Mucosa of rectum (tissue), 2 donors: ENCODE measurements around the gene NPAS3.

Experiments used
- H3K27ac ChIP-seq, 2 donors: one replicate each; pipeline ENCODE4 v1.7.0; 2013; ENCODE audit warnings: inconsistent platforms in 2 of 2, low read depth in 2 of 2, low read length in 2 of 2
- H3K27me3 ChIP-seq, 2 donors: one replicate each; pipeline ENCODE4 v1.7.0; 2013; ENCODE audit warnings: low read length in 2 of 2; ENCODE audit not compliant: control insufficient read depth in 2 of 2, insufficient read depth in 2 of 2
- H3K36me3 ChIP-seq, 2 donors: one replicate each; pipeline ENCODE4 v1.7.0; 2013; ENCODE audit warnings: low read length in 2 of 2; ENCODE audit not compliant: control insufficient read depth in 2 of 2, insufficient read depth in 2 of 2
- H3K4me1 ChIP-seq, 2 donors: one replicate each; pipeline ENCODE4 v1.7.0; 2013; ENCODE audit warnings: low read length in 2 of 2, mild to moderate bottlenecking in 1 of 2; ENCODE audit not compliant: control insufficient read depth in 2 of 2, insufficient read depth in 2 of 2
- H3K4me3 ChIP-seq, 2 donors: one replicate each; pipeline ENCODE4 v1.7.0; 2013; ENCODE audit warnings: low read length in 2 of 2
- H3K9ac ChIP-seq, 2 donors: one replicate each; pipeline ENCODE4 v1.7.0; 2013; ENCODE audit warnings: low read length in 2 of 2, low read depth in 1 of 2, mild to moderate bottlenecking in 1 of 2
- H3K9me3 ChIP-seq, 2 donors: one replicate each; pipeline ENCODE4 v1.7.0; 2013; ENCODE audit warnings: low read length in 2 of 2; ENCODE audit not compliant: control insufficient read depth in 2 of 2
- donor health status: healthy.
- donor health status: Normal muscosa, but diverticular disease.

The NPAS3 gene

GRCh38 chr14:33634631-33635030 is 696.0 kb downstream of the NPAS3 start:
- Histone ChIP-seq H3K27ac (no peak overlapping the region), H3K9me3 (no peaks in the 10 kb centered on the region), H3K9ac (no peak overlapping the region), H3K36me3 (no peaks in the 10 kb centered on the region), H3K27me3 (no peaks in the 10 kb centered on the region), H3K4me3 (no peak overlapping the region), H3K4me1 (no peaks in the 10 kb centered on the region)

GRCh38 chr14:33636716-33637115 is 698.0 kb downstream of the NPAS3 start:
- Histone ChIP-seq H3K9ac (no peak overlapping the region), H3K36me3 (no peaks in the 10 kb centered on the region), H3K4me1 (no peaks in the 10 kb centered on the region), H3K9me3 (no peaks in the 10 kb centered on the region), H3K27ac (no peak overlapping the region), H3K4me3 (no peak overlapping the region), H3K27me3 (no peaks in the 10 kb centered on the region)

- no peak overlapping the region for H3K27ac ChIP-seq
- no peak overlapping the region for H3K9ac ChIP-seq
- H3K4me1 ChIP-seq = no peaks in the 10 kb centered on the region
- H3K4me3 ChIP-seq = no peak overlapping the region
- H3K9me3 ChIP-seq = no peaks in the 10 kb centered on the region
- no peaks in the 10 kb centered on the region for H3K27me3 ChIP-seq
- no peaks in the 10 kb centered on the region for H3K36me3 ChIP-seq
Measured at GRCh38 chr14:33642080-33642479, 703.4 kb downstream of the NPAS3 start.

- Histone ChIP-seq H3K27me3 (no peaks in the 10 kb centered on the region), H3K27ac (no peak overlapping the region), H3K9me3 (no peaks in the 10 kb centered on the region), H3K4me3 (no peak overlapping the region), H3K4me1 (no peaks in the 10 kb centered on the region), H3K9ac (no peak overlapping the region), H3K36me3 (no peaks in the 10 kb centered on the region)
Measured at GRCh38 chr14:33642691-33643244, 704.1 kb downstream of the NPAS3 start.

GRCh38 chr14:33643426-33644181 is 704.9 kb downstream of the NPAS3 start:
- H3K4me1 ChIP-seq = no peaks in the 10 kb centered on the region
- no peak overlapping the region for H3K9ac ChIP-seq
- no peaks in the 10 kb centered on the region for H3K27me3 ChIP-seq
- no peak overlapping the region for H3K27ac ChIP-seq
- H3K9me3 ChIP-seq = no peaks in the 10 kb centered on the region
- no peak overlapping the region for H3K4me3 ChIP-seq
- H3K36me3 ChIP-seq = no peaks in the 10 kb centered on the region

- H3K9ac ChIP-seq = no peak overlapping the region
- H3K36me3 ChIP-seq = no peaks in the 10 kb centered on the region
- no peak overlapping the region for H3K27ac ChIP-seq
- H3K9me3 ChIP-seq = no peaks in the 10 kb centered on the region
- no peaks in the 10 kb centered on the region for H3K27me3 ChIP-seq
- no peaks in the 10 kb centered on the region for H3K4me1 ChIP-seq
- H3K4me3 ChIP-seq = no peak overlapping the region
Measured at GRCh38 chr14:33646692-33647260, 708.1 kb downstream of the NPAS3 start.

GRCh38 chr14:33647385-33647786 is 708.7 kb downstream of the NPAS3 start:
- no peak overlapping the region for H3K27ac ChIP-seq
- H3K9ac ChIP-seq = no peak overlapping the region
- no peaks in the 10 kb centered on the region for H3K4me1 ChIP-seq
- no peak overlapping the region for H3K4me3 ChIP-seq
- H3K9me3 ChIP-seq = no peaks in the 10 kb centered on the region
- no peaks in the 10 kb centered on the region for H3K27me3 ChIP-seq
- H3K36me3 ChIP-seq = no peaks in the 10 kb centered on the region

GRCh38 chr14:33650430-33650829 is 711.8 kb downstream of the NPAS3 start:
- Histone ChIP-seq H3K4me1 (no peaks in the 10 kb centered on the region), H3K4me3 (no peak overlapping the region), H3K36me3 (no peaks in the 10 kb centered on the region)

GRCh38 chr14:33652566-33653307 is 714.1 kb downstream of the NPAS3 start:
- H3K9ac ChIP-seq = no peak overlapping the region
- no peaks in the 10 kb centered on the region for H3K36me3 ChIP-seq
- no peaks in the 10 kb centered on the region for H3K27me3 ChIP-seq
- no peak overlapping the region for H3K4me3 ChIP-seq
- H3K9me3 ChIP-seq = no peaks in the 10 kb centered on the region
- no peaks in the 10 kb centered on the region for H3K4me1 ChIP-seq
- no peak overlapping the region for H3K27ac ChIP-seq

More at GRCh38 chr14:33650430-33650829, 711.8 kb downstream of the NPAS3 start:
- H3K27ac ChIP-seq = no peak overlapping the region
- no peaks in the 10 kb centered on the region for H3K9me3 ChIP-seq
- H3K27me3 ChIP-seq = no peaks in the 10 kb centered on the region
- H3K9ac ChIP-seq = no peak overlapping the region

- Histone ChIP-seq H3K4me1 (no peaks in the 10 kb centered on the region), H3K9me3 (no peaks in the 10 kb centered on the region), H3K36me3 (no peaks in the 10 kb centered on the region), H3K27me3 (no peaks in the 10 kb centered on the region), H3K27ac (no peak overlapping the region), H3K9ac (no peak overlapping the region), H3K4me3 (no peak overlapping the region)
Measured at GRCh38 chr14:33653308-33653695, 714.6 kb downstream of the NPAS3 start.
